B cell (primary cell): Measurements from ENCODE around the gene SH3TC1. TPM values are rescaled to one million over a fixed set of nuclear protein-coding genes. Genes with fewer than 3 reads are reported as not detected.

Experiments
- ATAC-seq: fragments of 200-7000 bp; cut with Tn5 transposase; one replicate; pipeline ENCODE4 v1.10.0; 2021; ENCODE audit warnings: low read depth, mild to moderate bottlenecking, moderate number of reproducible peaks, moderate library complexity
- CTCF ChIA-PET: fragments of 350-600 bp; sonication (Branson Sonifier 250); formaldehyde crosslinking; loops from one replicate; lab custom pipeline; 2021; ENCODE audit warnings: antibody characterized with exemption, inconsistent platforms; lab: Charles Lee
- POLR2A ChIA-PET: fragments of 350-600 bp; sonication (Branson Sonifier 250); formaldehyde crosslinking; loops from one replicate; lab custom pipeline; 2021; ENCODE audit warnings: antibody characterized with exemption; lab: Charles Lee
- DNase-seq: peaks from one replicate; pipeline ENCODE4 v3.0.0; 2013
- H2AFZ ChIP-seq: 2 replicates; pipeline ENCODE4 v1.6.1; 2012; ENCODE audit warnings: mild to moderate bottlenecking, low read depth, low read length; ENCODE audit not compliant: insufficient read depth, poor library complexity, severe bottlenecking
- H3K27ac ChIP-seq, 2 donors: 1 replicate in 1 of 2; 2 replicates in 1 of 2; pipeline ENCODE4 v1.5.1; 2012 to 2013; ENCODE audit warnings: low read length in 2 of 2, mild to moderate bottlenecking in 2 of 2, moderate library complexity in 1 of 2
- H3K27me3 ChIP-seq, 4 experiments: fragments of 200-600 bp in 1 of 4; sonication (generic) in 1 of 4; replicated peaks in 1 of 4; 1 replicate in 2 of 4; 2 replicates in 2 of 4; pipeline versions ENCODE4 v1.6.1 to v1.7.0; 2013 to 2016; ENCODE audit warnings: low read length in 3 of 4, mild to moderate bottlenecking in 2 of 4, mixed read lengths in 1 of 4, moderate library complexity in 1 of 4; ENCODE audit not compliant: insufficient read depth in 4 of 4, control insufficient read depth in 3 of 4; ENCODE audit errors: control extremely low read depth in 1 of 4
- H3K36me3 ChIP-seq, 2 experiments: replicated peaks in 1 of 2; 1 replicate in 1 of 2; 2 replicates in 1 of 2; pipeline versions ENCODE4 v1.6.1 to v1.7.1; 2013; ENCODE audit warnings: low read length in 1 of 2; ENCODE audit not compliant: insufficient read depth in 2 of 2, control insufficient read depth in 1 of 2; ENCODE audit errors: control extremely low read depth in 1 of 2, extremely low read depth in 1 of 2
- H3K4me1 ChIP-seq, 2 donors: fragments of 200-600 bp in 1 of 2; sonication (generic) in 1 of 2; 1 replicate in 1 of 2; 2 replicates in 1 of 2; pipeline versions ENCODE4 v1.5.1 to v1.6.1; 2013 to 2017; ENCODE audit warnings: low read length in 2 of 2; ENCODE audit not compliant: control insufficient read depth in 2 of 2, insufficient read depth in 2 of 2
- H3K4me2 ChIP-seq: replicated peaks from 2 replicates; pipeline ENCODE3; 2012; ENCODE audit warnings: mild to moderate bottlenecking, low read depth, low read length; ENCODE audit not compliant: poor library complexity, severe bottlenecking
- H3K4me3 ChIP-seq, 5 experiments: fragments of 200-600 bp in 1 of 5; sonication (generic) in 1 of 5; 1 replicate in 3 of 5; 2 replicates in 2 of 5; pipeline versions ENCODE4 v1.5.1 to v1.7.0; 2011 to 2016; ENCODE audit warnings: low read length in 4 of 5, mild to moderate bottlenecking in 4 of 5, low read depth in 2 of 5, control low read depth in 1 of 5, moderate library complexity in 1 of 5; ENCODE audit not compliant: insufficient read depth in 1 of 5; ENCODE audit errors: control extremely low read depth in 1 of 5, extremely low read depth in 1 of 5
- H3K79me2 ChIP-seq: fragments of 200-600 bp; sonication (generic); one replicate; pipeline ENCODE4 v1.6.0; 2016; ENCODE audit warnings: low read length; ENCODE audit not compliant: control insufficient read depth, insufficient read depth
- H3K9ac ChIP-seq: fragments of 200-600 bp; sonication (generic); 2 replicates; pipeline ENCODE4 v1.6.1; 2017; ENCODE audit warnings: mild to moderate bottlenecking, low read length, moderate library complexity
- H3K9me3 ChIP-seq, 3 donors: one replicate each; pipeline versions ENCODE4 v1.6.1 to v1.7.1; 2013; ENCODE audit warnings: low read length in 2 of 3; ENCODE audit not compliant: control insufficient read depth in 2 of 3, insufficient read depth in 1 of 3; ENCODE audit errors: control extremely low read depth in 1 of 3
- H4K20me1 ChIP-seq: 2 replicates; pipeline ENCODE4 v1.6.0; 2012; ENCODE audit warnings: mild to moderate bottlenecking, low read length; ENCODE audit not compliant: insufficient read depth, control insufficient read depth, poor library complexity, severe bottlenecking
- H3K27ac Mint-ChIP-seq: one replicate; pipeline ENCODE4 v1.8.0; 2021; ENCODE audit warnings: mixed read lengths
- H3K27me3 Mint-ChIP-seq: one replicate; pipeline ENCODE4 v1.8.0; 2021; ENCODE audit warnings: mixed read lengths
- H3K4me1 Mint-ChIP-seq: one replicate; pipeline ENCODE4 v1.8.0; 2021; ENCODE audit warnings: mixed read lengths
- H3K4me3 Mint-ChIP-seq: one replicate; pipeline ENCODE4 v1.8.0; 2021; ENCODE audit warnings: mixed read lengths
- H3K9me3 Mint-ChIP-seq: one replicate; pipeline ENCODE4 v1.8.0; 2022; ENCODE audit warnings: mixed read lengths; ENCODE audit not compliant: insufficient read depth
- EZH2 ChIP-seq: IDR thresholded peaks from 2 replicates; pipeline ENCODE4 v1.6.1; 2012; ENCODE audit warnings: borderline replicate concordance, low read depth, mild to moderate bottlenecking, moderate library complexity, low read length; ENCODE audit not compliant: insufficient read depth, poor library complexity, severe bottlenecking
- WGBS: methylation state at CpG from one replicate; pipeline ENCODE4 v1.1.5; 2013; ENCODE audit warnings: missing lambda C conversion rate; ENCODE audit not compliant: insufficient coverage; 5-methylcytosine and 5-hydroxymethylcytosine counted together
- intact Hi-C: fragments of 100-400 bp; cut with micrococcal nuclease; formaldehyde crosslinking; loops from one replicate; pipeline ENCODE4 v1.10.0; 2022
- polyA plus RNA-seq: library from polyadenylated mRNA; depleted of rRNA; stranded (reverse); fragments of >200 nt; gene quantifications from 2 replicates; pipeline ENCODE4 v1.2.3, GENCODE V29; 2012
- total RNA-seq, 2 donors: library from RNA; stranded (reverse); fragments of 120-200 nt in 1 of 2; gene quantifications; 1 replicate in 1 of 2; 2 replicates in 1 of 2; pipeline versions ENCODE4 v1.2.3 to v1.2.4, GENCODE V29; 2013 to 2022
- TF ChIP-seq, protein P1 (sequence below): fragments of 200-600 bp; IDR thresholded peaks from one replicate; pipeline ENCODE4 v1.8.0; 2022; ENCODE audit warnings: antibody characterized with exemption, mild to moderate bottlenecking

The SH3TC1 gene
- total and polyA plus RNA-seq, 2 donors (not counting 1 experiment from before 2014, with no cell fraction given), result 63.8 to 388 TPM

DNA sequence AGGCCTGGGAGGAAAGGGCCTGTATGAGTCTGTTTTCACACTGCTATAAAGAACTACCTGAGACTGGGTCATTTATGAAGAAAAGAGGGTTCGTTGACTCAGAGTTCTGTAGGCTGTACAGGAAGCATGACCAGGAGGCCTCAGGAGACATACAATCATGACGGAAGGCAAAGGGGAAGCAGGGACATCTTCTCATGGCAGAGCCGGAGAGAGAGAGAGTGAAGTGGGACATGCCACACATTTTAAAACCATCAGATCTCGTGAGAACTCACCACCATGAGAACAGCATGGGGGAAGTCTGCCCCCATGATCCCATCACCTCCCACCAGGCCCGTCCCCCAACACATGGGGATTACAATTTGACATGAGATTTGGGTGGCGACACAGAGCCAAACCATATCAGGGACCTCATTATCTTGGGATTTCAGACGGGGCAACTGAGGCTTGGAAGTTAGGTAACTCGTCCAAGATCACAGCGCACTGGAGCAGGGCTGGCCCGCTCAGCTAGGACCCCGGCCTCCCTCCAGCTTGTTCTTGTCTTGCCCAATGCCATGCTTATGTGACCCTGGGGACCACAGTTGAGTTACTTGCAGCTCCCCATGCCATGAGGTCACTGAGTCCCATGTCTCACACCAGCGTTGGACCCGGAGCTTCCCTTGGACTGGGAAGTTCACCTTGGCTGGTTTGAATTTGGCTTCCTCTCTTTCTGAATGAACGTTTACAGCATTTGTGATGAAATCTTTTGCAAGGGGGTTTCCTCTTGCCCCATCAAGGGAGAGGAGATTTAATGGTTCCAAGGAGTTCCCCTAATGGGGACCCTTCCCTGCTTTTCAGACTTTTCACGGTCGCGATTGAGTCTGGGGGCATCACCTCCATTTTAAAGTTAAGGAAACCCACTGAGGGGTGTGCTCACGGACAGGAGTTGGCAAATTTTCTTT is 88.5 kb downstream of the SH3TC1 start:
- no peak overlapping the region for H3K4me3 ChIP-seq
- Mint-ChIP-seq H3K27ac (no peak overlapping the region), H3K4me3 (no peak overlapping the region), H3K27me3 (no peaks in the 10 kb centered on the region), H3K9me3 (no peaks in the 10 kb centered on the region), H3K4me1 (peaks cover 5% of the 10 kb centered on the region)
- intact Hi-C loops, result no loop called here
- DNase-seq, result no peak
- H3K79me2 ChIP-seq, result no peaks in the 10 kb centered on the region
- no peaks in the 10 kb centered on the region for H3K27me3 ChIP-seq
- no peaks in the 10 kb centered on the region for H3K4me1 ChIP-seq
- ATAC-seq, result no peak
- ChIA-PET POLR2A (no interaction called here), CTCF (no interaction called here)
- H3K9ac ChIP-seq, result no peak overlapping the region
- H2AFZ ChIP-seq, result no peak overlapping the region
- no peak overlapping the region for H3K27ac ChIP-seq
- H3K4me2 ChIP-seq, result no peak overlapping the region
- no peaks in the 10 kb centered on the region for H3K9me3 ChIP-seq
- H3K36me3 ChIP-seq, result no peaks in the 10 kb centered on the region
- no peaks in the 10 kb centered on the region for H4K20me1 ChIP-seq
- 89% methylated on average over 15 of the region's 18 CpGs for WGBS
- TF ChIP-seq, protein P1, sequence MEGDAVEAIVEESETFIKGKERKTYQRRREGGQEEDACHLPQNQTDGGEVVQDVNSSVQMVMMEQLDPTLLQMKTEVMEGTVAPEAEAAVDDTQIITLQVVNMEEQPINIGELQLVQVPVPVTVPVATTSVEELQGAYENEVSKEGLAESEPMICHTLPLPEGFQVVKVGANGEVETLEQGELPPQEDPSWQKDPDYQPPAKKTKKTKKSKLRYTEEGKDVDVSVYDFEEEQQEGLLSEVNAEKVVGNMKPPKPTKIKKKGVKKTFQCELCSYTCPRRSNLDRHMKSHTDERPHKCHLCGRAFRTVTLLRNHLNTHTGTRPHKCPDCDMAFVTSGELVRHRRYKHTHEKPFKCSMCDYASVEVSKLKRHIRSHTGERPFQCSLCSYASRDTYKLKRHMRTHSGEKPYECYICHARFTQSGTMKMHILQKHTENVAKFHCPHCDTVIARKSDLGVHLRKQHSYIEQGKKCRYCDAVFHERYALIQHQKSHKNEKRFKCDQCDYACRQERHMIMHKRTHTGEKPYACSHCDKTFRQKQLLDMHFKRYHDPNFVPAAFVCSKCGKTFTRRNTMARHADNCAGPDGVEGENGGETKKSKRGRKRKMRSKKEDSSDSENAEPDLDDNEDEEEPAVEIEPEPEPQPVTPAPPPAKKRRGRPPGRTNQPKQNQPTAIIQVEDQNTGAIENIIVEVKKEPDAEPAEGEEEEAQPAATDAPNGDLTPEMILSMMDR, result no peak

- Histone ChIP-seq H4K20me1 (no peaks in the 10 kb centered on the region), H3K4me3 (no peak overlapping the region), H3K9ac (no peak overlapping the region), H3K4me1 (no peaks in the 10 kb centered on the region), H3K4me2 (no peak overlapping the region), H3K9me3 (no peaks in the 10 kb centered on the region), H3K27ac (no peak overlapping the region), H3K36me3 (no peaks in the 10 kb centered on the region), H3K79me2 (no peaks in the 10 kb centered on the region), H3K27me3 (no peaks in the 10 kb centered on the region), H2AFZ (no peak overlapping the region)
- WGBS, result 85% methylated on average over 13 of the region's 13 CpGs
- ChIA-PET CTCF (no interaction called here), POLR2A (no interaction called here)
- Mint-ChIP-seq H3K27ac (no peak overlapping the region), H3K9me3 (no peaks in the 10 kb centered on the region), H3K27me3 (no peaks in the 10 kb centered on the region), H3K4me1 (peaks cover 5% of the 10 kb centered on the region), H3K4me3 (no peak overlapping the region)
- no peak for ATAC-seq
- TF ChIP-seq, protein P1, result no peak
- no peak for TF ChIP-seq EZH2
- intact Hi-C loops, result no loop called here
- no peak for DNase-seq
Observed at GRCh38 chr4:8289151-8289750, 90.2 kb downstream of the SH3TC1 start.
